Kidney (tissue), 14 donors: ENCODE measurements around the gene MACROD2. TPM values are rescaled to one million over a fixed set of nuclear protein-coding genes. Genes with fewer than 3 reads are reported as not detected.
A peak's percentile ranks its signal among the peaks of the same experiment; 100 is the strongest.

Experiments used
- DNase-seq, 5 donors: peaks; one replicate each; pipeline ENCODE4 v3.0.0-alpha.2; 2013 to 2020
- FAIRE-seq: peaks from 2 replicates; lab custom pipeline; 2012; peaks lifted over from hg19 to GRCh38; lab: Jason Lieb, UNC
- H3K27ac ChIP-seq, 2 donors: one replicate each; pipeline ENCODE4 v1.7.0; 2013; ENCODE audit warnings: low read depth in 2 of 2, low read length in 2 of 2, inconsistent platforms in 1 of 2
- H3K27me3 ChIP-seq: one replicate; pipeline ENCODE4 v1.7.1; 2013; ENCODE audit warnings: low read length, inconsistent platforms; ENCODE audit not compliant: control insufficient read depth, insufficient read depth
- H3K36me3 ChIP-seq, 3 donors: one replicate each; pipeline versions ENCODE4 v1.7.0 to v1.7.1; 2013; ENCODE audit warnings: low read length in 3 of 3, control low read depth in 1 of 3, inconsistent platforms in 1 of 3; ENCODE audit not compliant: insufficient read depth in 3 of 3, control insufficient read depth in 2 of 3
- H3K4me1 ChIP-seq, 3 donors: one replicate each; pipeline versions ENCODE4 v1.7.0 to v1.7.1; 2013; ENCODE audit warnings: low read length in 3 of 3, inconsistent platforms in 1 of 3, low read depth in 1 of 3; ENCODE audit not compliant: control insufficient read depth in 2 of 3, insufficient read depth in 2 of 3
- H3K4me3 ChIP-seq, 3 donors: one replicate each; pipeline versions ENCODE4 v1.7.0 to v1.8.1; 2013; ENCODE audit warnings: low read length in 3 of 3, control low read depth in 1 of 3, inconsistent platforms in 1 of 3
- H3K9ac ChIP-seq, 3 donors: one replicate each; pipeline versions ENCODE4 v1.7.0 to v1.7.1; 2013; ENCODE audit warnings: low read length in 3 of 3, control low read depth in 1 of 3, inconsistent platforms in 1 of 3
- H3K9me3 ChIP-seq, 3 donors: one replicate each; pipeline versions ENCODE4 v1.7.0 to v1.7.1; 2013; ENCODE audit warnings: low read length in 3 of 3, control low read depth in 1 of 3, inconsistent platforms in 1 of 3; ENCODE audit not compliant: control insufficient read depth in 2 of 3, insufficient read depth in 1 of 3
- CTCF ChIP-seq: IDR thresholded peaks from 3 replicates; pipeline ENCODE4 v1.5.1; 2012; ENCODE audit warnings: mild to moderate bottlenecking, moderate library complexity, borderline replicate concordance; ENCODE audit not compliant: insufficient read depth; ENCODE audit errors: extremely low read depth
- intact Hi-C: fragments of 100-400 bp; cut with DNase I; formaldehyde crosslinking; loops from one replicate; pipeline ENCODE4 v1.11.1; 2022
- polyA plus RNA-seq: library from polyadenylated mRNA; stranded (reverse); fragments of 350-450 nt; fragmentation: Illumina TruSeq; extraction: RNeasy Lipid Tissue Mini Kit (QIAGEN cat#74804); gene quantifications from one replicate; pipeline ENCODE4 v1.2.3, GENCODE V29; 2014; ENCODE audit warnings: low read depth, low replicate concordance; ENCODE audit not compliant: insufficient read depth
- total RNA-seq: library from RNA; stranded (reverse); fragmentation: NEBNext Ultra II Directional; extraction: Animal tissue kit (Norgen Biotek cat#: 25700); gene quantifications from one replicate; pipeline ENCODE4 v1.2.1, GENCODE V29; 2021
- donor health status: control.
- donor health status: control.
- donor health status: control.
- donor health status: control.
- donor health status: control.
- donor health status: DM: yes; HTN: yes; CAD: no.
- donor health status: Normal renal cell carcinoma (clear cell type).

MACROD2 gene
- total and polyA plus RNA-seq, 2 donors from 2014 or later = 3.0 to 10.0 TPM

- Histone ChIP-seq H3K36me3 (no peaks in the 10 kb centered on the region), H3K4me1 (no peaks in the 10 kb centered on the region), H3K4me3 (no peak overlapping the region), H3K9me3 (no peaks in the 10 kb centered on the region), H3K27ac (no peak overlapping the region), H3K27me3 (no peaks in the 10 kb centered on the region), H3K9ac (no peak overlapping the region)
- no peak for TF ChIP-seq CTCF
- FAIRE-seq (peak; percentile 81), DNase-seq (no peak)
- intact Hi-C loops = no loop called here
Measured at GRCh38 chr20:15767999-15768741, 1772.9 kb downstream of the MACROD2 start.

- H3K9ac ChIP-seq = no peak overlapping the region
- FAIRE-seq = no peak
Measured at GRCh38 chr20:15772826-15773225, 1777.5 kb downstream of the MACROD2 start.

GRCh38 chr20:15774926-15775325 lies 1779.6 kb downstream of the MACROD2 start:
- DNase-seq (no peak), FAIRE-seq (no peak)
- H3K9ac ChIP-seq = no peak overlapping the region
- TF ChIP-seq CTCF = no peak
- no peak overlapping the region for H3K27ac ChIP-seq
- intact Hi-C loops = no loop called here
- no peaks in the 10 kb centered on the region for H3K4me1 ChIP-seq
- H3K4me3 ChIP-seq = no peak overlapping the region
- no peaks in the 10 kb centered on the region for H3K36me3 ChIP-seq
- no peaks in the 10 kb centered on the region for H3K27me3 ChIP-seq
- no peaks in the 10 kb centered on the region for H3K9me3 ChIP-seq

More at GRCh38 chr20:15772826-15773225, 1777.5 kb downstream of the MACROD2 start:
- no peaks in the 10 kb centered on the region for H3K9me3 ChIP-seq
- no peaks in the 10 kb centered on the region for H3K27me3 ChIP-seq
- H3K27ac ChIP-seq = no peak overlapping the region
- DNase-seq = no peak
- no peak overlapping the region for H3K4me3 ChIP-seq
- H3K36me3 ChIP-seq = no peaks in the 10 kb centered on the region
- H3K4me1 ChIP-seq = no peaks in the 10 kb centered on the region
- no peak for TF ChIP-seq CTCF
- intact Hi-C loops = no loop called here
